Measurements from ENCODE around the gene IGSF3. TPM values are rescaled to one million over a fixed set of nuclear protein-coding genes. Genes with fewer than 3 reads are reported as not detected.
A peak's percentile ranks its signal among the peaks of the same experiment; 100 is the strongest.

The IGSF3 gene
- total RNA-seq, 4 donors from 2014 or later: 48.1 to 59.2 (median 55.6) TPM

DNA sequence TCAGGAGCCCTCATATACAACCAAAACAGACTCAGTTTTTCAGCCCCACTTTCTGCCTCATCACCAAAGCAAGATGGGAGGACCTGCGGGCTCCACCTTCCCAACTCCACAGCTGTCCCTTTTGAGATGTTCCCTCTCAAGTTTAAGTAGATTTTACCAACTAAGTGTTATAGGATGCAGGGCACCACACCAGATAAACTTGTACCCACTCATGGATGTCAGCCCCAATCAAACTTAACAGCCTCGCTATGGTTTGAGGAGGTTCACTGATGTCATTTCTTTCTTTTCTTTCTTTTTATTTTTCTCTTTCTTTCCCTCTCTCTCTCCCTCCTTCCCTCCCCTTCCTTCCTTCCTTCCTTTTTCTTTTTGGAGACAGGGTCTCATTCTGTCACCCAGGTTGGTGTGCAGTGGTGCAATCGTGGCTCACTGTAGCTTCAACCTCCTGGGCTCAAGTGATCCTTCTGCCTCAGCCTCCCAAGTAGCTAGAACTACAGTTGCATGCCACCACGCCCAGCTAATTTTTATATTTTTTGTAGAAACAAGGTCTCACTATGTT, 110.1 kb downstream of the IGSF3 start:
- no peak for TF ChIP-seq EP300 (IDR thresholded peaks at IDR 0.05)
- no peak for TF ChIP-seq POLR2A (IDR thresholded peaks at IDR 0.05)
- TF ChIP-seq POLR2AphosphoS5 (IDR thresholded peaks at IDR 0.05): no peak
- TF ChIP-seq, protein P1, sequence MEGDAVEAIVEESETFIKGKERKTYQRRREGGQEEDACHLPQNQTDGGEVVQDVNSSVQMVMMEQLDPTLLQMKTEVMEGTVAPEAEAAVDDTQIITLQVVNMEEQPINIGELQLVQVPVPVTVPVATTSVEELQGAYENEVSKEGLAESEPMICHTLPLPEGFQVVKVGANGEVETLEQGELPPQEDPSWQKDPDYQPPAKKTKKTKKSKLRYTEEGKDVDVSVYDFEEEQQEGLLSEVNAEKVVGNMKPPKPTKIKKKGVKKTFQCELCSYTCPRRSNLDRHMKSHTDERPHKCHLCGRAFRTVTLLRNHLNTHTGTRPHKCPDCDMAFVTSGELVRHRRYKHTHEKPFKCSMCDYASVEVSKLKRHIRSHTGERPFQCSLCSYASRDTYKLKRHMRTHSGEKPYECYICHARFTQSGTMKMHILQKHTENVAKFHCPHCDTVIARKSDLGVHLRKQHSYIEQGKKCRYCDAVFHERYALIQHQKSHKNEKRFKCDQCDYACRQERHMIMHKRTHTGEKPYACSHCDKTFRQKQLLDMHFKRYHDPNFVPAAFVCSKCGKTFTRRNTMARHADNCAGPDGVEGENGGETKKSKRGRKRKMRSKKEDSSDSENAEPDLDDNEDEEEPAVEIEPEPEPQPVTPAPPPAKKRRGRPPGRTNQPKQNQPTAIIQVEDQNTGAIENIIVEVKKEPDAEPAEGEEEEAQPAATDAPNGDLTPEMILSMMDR (IDR thresholded peaks at IDR 0.05): no peak
- 87% methylated on average over 4 of the region's 4 CpGs for WGBS
- Histone ChIP-seq H3K9me3 (no peaks in the 10 kb centered on the region), H3K27ac (peak overlapping the region; percentile 63), H3K36me3 (no peaks in the 10 kb centered on the region), H3K4me3 (no peak overlapping the region), H3K27me3 (no peaks in the 10 kb centered on the region), H3K4me1 (peaks cover 32% of the 10 kb centered on the region)
- DNase-seq (ENCODE audit: low spot score in 2 of 2): no peak

DNA sequence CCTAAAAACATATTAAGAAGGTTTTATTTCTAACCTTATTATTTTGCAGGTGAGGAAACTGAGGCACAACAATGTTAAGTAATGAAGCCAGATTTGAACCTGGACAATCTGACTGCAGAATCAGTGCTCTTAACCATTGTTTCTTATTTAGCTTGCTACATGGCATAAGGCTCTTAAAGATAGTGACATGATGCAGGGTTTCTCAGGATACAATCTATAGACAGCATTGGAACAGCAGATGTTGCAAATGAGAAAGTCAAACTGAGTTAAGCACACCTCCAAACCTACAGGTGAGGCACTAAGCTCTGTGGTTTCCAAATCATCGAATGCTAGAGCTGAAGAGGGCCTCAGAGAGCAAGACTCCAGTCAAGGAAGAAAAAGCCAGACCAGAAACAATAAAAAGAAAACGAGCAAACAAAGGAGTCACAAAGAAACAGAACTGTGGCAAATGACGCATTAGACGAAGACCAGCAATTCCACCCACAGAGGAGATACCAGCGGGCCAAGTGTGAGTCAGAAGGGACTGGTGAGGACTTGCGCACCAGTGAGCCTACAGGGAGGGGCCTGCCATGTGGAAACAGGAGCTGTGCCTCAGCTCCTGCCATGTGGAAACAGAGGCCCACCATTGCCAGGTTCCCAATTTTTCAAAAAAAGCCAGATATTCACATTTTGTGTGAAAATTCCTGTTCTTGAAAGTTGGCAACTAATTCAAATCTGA, 111.1 kb downstream of the IGSF3 start:
- peak in 1 of 2 donors; percentile 79 for DNase-seq (ENCODE audit: low spot score in 2 of 2)
- 24% methylated on average over 6 of the region's 6 CpGs for WGBS
- peak overlapping the region; percentile 63 for H3K27ac ChIP-seq
- no peak for TF ChIP-seq POLR2A (IDR thresholded peaks at IDR 0.05)
- TF ChIP-seq POLR2AphosphoS5 (IDR thresholded peaks at IDR 0.05): peak in 1 of 3 donors; percentile 33
- H3K4me3 ChIP-seq: no peak overlapping the region
- no peaks in the 10 kb centered on the region for H3K27me3 ChIP-seq
- no peaks in the 10 kb centered on the region for H3K36me3 ChIP-seq
- H3K9me3 ChIP-seq: no peaks in the 10 kb centered on the region
- H3K4me1 ChIP-seq: peaks cover 32% of the 10 kb centered on the region

DNA sequence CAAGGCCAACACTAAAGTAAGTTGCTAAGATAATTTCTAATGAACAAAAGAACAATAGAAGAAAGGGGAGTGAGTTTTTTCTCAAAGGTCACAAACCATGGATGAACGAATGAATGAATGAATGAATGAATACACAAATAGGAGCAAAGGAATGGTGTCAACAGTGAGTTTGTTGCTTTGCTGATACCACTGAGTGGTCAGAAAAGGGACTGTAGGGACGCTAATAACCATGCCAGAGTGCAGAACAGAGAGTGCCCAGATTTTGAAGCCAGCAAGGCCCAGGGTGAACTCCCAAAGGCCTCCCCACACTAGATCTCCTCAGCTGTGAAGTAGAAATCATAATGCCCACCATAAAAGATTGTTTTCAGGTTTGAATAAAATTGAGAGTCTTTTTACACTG, 112.6 kb downstream of the IGSF3 start:
- TF ChIP-seq POLR2A (IDR thresholded peaks at IDR 0.05) (no peak), EP300 (IDR thresholded peaks at IDR 0.05) (no peak)
- TF ChIP-seq, protein P1 (IDR thresholded peaks at IDR 0.05): no peak
- Histone ChIP-seq H3K27ac (no peak overlapping the region), H3K27me3 (no peaks in the 10 kb centered on the region), H3K4me1 (peaks cover 32% of the 10 kb centered on the region), H3K4me3 (no peak overlapping the region), H3K9me3 (no peaks in the 10 kb centered on the region), H3K36me3 (no peaks in the 10 kb centered on the region)
- WGBS: 96% methylated on average over 2 of the region's 2 CpGs
- DNase-seq (ENCODE audit: low spot score in 2 of 2): no peak

DNA sequence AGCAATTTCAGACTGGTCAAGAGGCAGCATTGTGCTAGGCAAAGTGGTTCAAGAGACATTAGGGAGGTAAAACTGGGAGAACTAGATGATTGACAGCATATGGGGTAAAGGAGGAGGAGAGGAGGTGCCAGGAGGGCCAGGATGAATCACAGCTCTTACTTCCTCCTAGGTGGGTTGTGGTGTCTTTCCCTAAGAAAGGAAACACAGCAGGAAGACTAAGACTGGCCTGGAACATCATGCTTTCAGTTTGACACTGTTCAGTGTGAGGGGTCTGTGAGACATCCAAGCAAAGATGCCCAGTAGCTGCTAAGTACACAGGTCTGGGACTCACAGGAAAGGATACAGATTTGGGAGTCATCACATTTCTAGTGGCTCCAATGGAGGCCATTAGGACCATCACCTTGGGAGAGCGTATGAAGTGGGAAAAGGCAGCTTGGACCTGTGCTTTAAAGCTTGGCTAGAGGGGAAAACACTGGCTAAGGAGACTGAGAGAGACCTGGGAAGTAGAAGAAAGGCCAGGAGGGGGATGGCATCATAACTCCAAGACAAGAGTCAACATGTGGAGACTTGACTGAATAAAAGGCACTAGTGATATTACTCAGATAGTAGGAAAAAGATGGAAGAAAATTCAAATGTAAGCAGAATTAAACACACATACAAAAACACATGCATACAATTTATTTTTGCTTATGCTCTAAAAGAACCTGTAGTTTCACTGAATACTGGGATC, 114.0 kb downstream of the IGSF3 start:
- DNase-seq (ENCODE audit: low spot score in 2 of 2): no peak
- no peaks in the 10 kb centered on the region for H3K27me3 ChIP-seq
- 95% methylated on average over 1 of the region's 1 CpG for WGBS
- H3K27ac ChIP-seq: no peak overlapping the region
- H3K4me3 ChIP-seq: no peak overlapping the region
- TF ChIP-seq, protein P1 (IDR thresholded peaks at IDR 0.05): no peak
- TF ChIP-seq EP300 (IDR thresholded peaks at IDR 0.05) (no peak), POLR2A (IDR thresholded peaks at IDR 0.05) (no peak), POLR2AphosphoS5 (IDR thresholded peaks at IDR 0.05) (no peak)
- H3K4me1 ChIP-seq: peaks cover 30% of the 10 kb centered on the region
- H3K9me3 ChIP-seq: no peaks in the 10 kb centered on the region
- H3K36me3 ChIP-seq: no peaks in the 10 kb centered on the region

DNA sequence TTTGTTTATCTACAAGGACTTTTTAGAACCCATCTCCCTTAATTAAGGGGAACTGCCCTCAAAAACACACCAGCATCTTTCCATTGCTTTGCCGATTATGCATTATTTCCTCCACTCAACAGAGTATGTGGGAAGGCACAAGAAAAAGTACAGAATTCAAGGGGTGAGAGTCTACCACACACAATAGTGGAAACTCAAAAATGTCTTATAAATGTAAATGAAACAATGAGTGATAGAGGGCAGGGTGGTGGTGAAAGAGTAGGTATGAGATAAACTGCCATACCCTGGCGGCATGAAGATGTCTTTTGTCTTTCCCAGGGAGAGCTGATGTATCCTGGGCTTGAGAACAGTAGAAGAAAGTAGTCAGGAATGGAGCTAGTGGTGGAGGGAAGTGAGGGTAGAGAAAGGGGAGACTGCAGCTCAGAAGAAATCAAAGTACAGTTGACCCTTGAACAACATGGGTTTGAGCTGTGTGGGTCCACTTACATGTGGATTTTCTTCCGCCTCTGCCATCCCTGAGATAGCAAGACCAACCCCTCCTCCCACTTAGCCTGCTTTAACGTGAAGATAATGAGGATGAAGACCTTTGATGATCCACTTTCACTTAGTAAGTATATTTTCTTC, 121.1 kb downstream of the IGSF3 start:
- TF ChIP-seq, protein P1 (IDR thresholded peaks at IDR 0.05): no peak
- no peak for TF ChIP-seq POLR2A (IDR thresholded peaks at IDR 0.05)
- no peak for TF ChIP-seq POLR2AphosphoS5 (IDR thresholded peaks at IDR 0.05)
- no peak for TF ChIP-seq EP300 (IDR thresholded peaks at IDR 0.05)

More for the DNA sequence above, 121.1 kb downstream of the IGSF3 start:
- H3K4me3 ChIP-seq: no peak overlapping the region
- no peaks in the 10 kb centered on the region for H3K9me3 ChIP-seq
- 90% methylated on average over 4 of the region's 4 CpGs for WGBS
- no peak overlapping the region for H3K27ac ChIP-seq
- no peaks in the 10 kb centered on the region for H3K27me3 ChIP-seq
- DNase-seq (ENCODE audit: low spot score in 2 of 2): no peak
- H3K36me3 ChIP-seq: peaks cover 24% of the 10 kb centered on the region
- no peaks in the 10 kb centered on the region for H3K4me1 ChIP-seq

All from suprapubic skin (tissue), 4 donors.